Lung (tissue), 12 donors: ENCODE results near the gene ZBTB45. TPM values are rescaled to one million over a fixed set of nuclear protein-coding genes. Genes with fewer than 3 reads are reported as not detected.

Experiments
- ATAC-seq: fragments of 200-7000 bp; cut with Tn5 transposase; one replicate; pipeline ENCODE4 v1.9.1; 2020; ENCODE audit warnings: moderate number of reproducible peaks; ENCODE audit not compliant: insufficient read depth, low FRiP score
- DNase-seq, 3 donors: peaks; one replicate each; pipeline ENCODE4 v3.0.0-alpha.2; 2013 to 2017
- H3K27ac ChIP-seq, 2 donors: one replicate each; pipeline ENCODE4 v1.5.1; 2013; ENCODE audit warnings: mild to moderate bottlenecking in 2 of 2, moderate library complexity in 2 of 2, control low read depth in 1 of 2, inconsistent platforms in 1 of 2, low read depth in 1 of 2, low read length in 1 of 2
- H3K27me3 ChIP-seq, 3 donors: one replicate each; pipeline ENCODE4 v1.5.1; 2013; ENCODE audit warnings: low read length in 2 of 3; ENCODE audit not compliant: control insufficient read depth in 3 of 3, insufficient read depth in 3 of 3
- H3K36me3 ChIP-seq, 4 donors: one replicate each; pipeline ENCODE4 v1.5.1; 2013; ENCODE audit warnings: low read length in 4 of 4, mild to moderate bottlenecking in 1 of 4, moderate library complexity in 1 of 4; ENCODE audit not compliant: control insufficient read depth in 4 of 4, insufficient read depth in 4 of 4
- H3K4me1 ChIP-seq, 5 donors: one replicate each; pipeline ENCODE4 v1.5.1; 2013; ENCODE audit warnings: low read length in 5 of 5, mild to moderate bottlenecking in 2 of 5, moderate library complexity in 1 of 5; ENCODE audit not compliant: control insufficient read depth in 5 of 5, insufficient read depth in 5 of 5
- H3K4me3 ChIP-seq: one replicate; pipeline ENCODE4 v1.5.1; 2013; ENCODE audit warnings: mild to moderate bottlenecking, control low read depth, moderate library complexity
- H3K9ac ChIP-seq, 2 donors: one replicate each; pipeline ENCODE4 v1.5.1; 2013; ENCODE audit warnings: low read length in 2 of 2, control low read depth in 1 of 2; ENCODE audit not compliant: insufficient read depth in 1 of 2
- H3K9me3 ChIP-seq, 4 donors: one replicate each; pipeline ENCODE4 v1.5.1; 2013; ENCODE audit warnings: low read length in 3 of 4, mild to moderate bottlenecking in 1 of 4, moderate library complexity in 1 of 4; ENCODE audit not compliant: control insufficient read depth in 4 of 4, insufficient read depth in 3 of 4
- WGBS, 2 donors: extraction: QIAGEN DNeasy Blood & Tissue Kit; methylation state at CpG; one replicate each; pipeline ENCODE4 v1.1.7; 2013; 5-methylcytosine and 5-hydroxymethylcytosine counted together
- polyA plus RNA-seq, 2 donors: library from polyadenylated mRNA; stranded (reverse); fragments of 200-250 nt; gene quantifications; one replicate each; pipeline ENCODE4 v1.2.1, GENCODE V29; 2013
- total RNA-seq, 2 donors: library from RNA; depleted of rRNA in 1 of 2; stranded (reverse); fragments of >200 nt in 1 of 2; gene quantifications; one replicate each; pipeline ENCODE4 v1.2.1, GENCODE V29; 2014 to 2021
- TF ChIP-seq, protein P1 (sequence below): IDR thresholded peaks from 2 replicates; pipeline ENCODE4 v1.5.1; 2012; ENCODE audit warnings: mild to moderate bottlenecking; ENCODE audit errors: control extremely low read depth, extremely low read depth
- donor health status: control.
- donor health status: control.
- donor health status: Bipolar disorder and iron deficiency.
- donor health status: healthy.
- donor health status: DM: yes; HTN: yes; CAD: no.

Gene ZBTB45
- total and polyA plus RNA-seq, 4 donors: 6.0 to 20.2 (median 8.6) TPM

DNA sequence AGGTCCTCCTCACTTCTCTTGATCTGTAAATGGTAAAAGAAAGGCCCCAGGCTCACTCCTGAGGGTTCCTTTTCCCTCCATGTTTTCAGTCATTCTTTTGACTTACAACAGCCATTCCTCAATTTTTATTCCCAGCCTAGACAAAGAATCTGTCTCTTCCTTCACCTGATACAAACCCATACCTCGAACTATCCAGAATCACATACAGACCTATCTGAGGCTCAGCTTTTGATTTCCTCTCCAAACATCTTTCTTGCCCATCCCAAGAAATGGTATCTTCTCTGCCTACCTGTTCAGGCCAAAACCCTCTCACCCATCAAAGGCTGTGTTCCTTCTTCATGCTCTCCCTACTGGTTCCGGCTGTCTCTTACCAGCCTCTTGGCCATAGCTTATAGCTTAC is 33.0 kb upstream of the ZBTB45 start:
- Histone ChIP-seq H3K27me3 (no peaks in the 10 kb centered on the region), H3K27ac (no peak overlapping the region), H3K4me1 (peaks cover 7 to 32% (median 9%) of the 10 kb centered on the region in 5 donors), H3K9ac (no peak overlapping the region), H3K9me3 (peaks cover 0 to 2% (median 0%) of the 10 kb centered on the region in 4 donors), H3K36me3 (peaks cover 13 to 59% (median 52%) of the 10 kb centered on the region in 4 donors), H3K4me3 (no peak overlapping the region)
- TF ChIP-seq, protein P1, sequence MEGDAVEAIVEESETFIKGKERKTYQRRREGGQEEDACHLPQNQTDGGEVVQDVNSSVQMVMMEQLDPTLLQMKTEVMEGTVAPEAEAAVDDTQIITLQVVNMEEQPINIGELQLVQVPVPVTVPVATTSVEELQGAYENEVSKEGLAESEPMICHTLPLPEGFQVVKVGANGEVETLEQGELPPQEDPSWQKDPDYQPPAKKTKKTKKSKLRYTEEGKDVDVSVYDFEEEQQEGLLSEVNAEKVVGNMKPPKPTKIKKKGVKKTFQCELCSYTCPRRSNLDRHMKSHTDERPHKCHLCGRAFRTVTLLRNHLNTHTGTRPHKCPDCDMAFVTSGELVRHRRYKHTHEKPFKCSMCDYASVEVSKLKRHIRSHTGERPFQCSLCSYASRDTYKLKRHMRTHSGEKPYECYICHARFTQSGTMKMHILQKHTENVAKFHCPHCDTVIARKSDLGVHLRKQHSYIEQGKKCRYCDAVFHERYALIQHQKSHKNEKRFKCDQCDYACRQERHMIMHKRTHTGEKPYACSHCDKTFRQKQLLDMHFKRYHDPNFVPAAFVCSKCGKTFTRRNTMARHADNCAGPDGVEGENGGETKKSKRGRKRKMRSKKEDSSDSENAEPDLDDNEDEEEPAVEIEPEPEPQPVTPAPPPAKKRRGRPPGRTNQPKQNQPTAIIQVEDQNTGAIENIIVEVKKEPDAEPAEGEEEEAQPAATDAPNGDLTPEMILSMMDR: no peak
- no peak for ATAC-seq
- 94 to 98% methylated on average over 2 of the region's 2 CpGs for WGBS, 2 donors
- no peak for DNase-seq

DNA sequence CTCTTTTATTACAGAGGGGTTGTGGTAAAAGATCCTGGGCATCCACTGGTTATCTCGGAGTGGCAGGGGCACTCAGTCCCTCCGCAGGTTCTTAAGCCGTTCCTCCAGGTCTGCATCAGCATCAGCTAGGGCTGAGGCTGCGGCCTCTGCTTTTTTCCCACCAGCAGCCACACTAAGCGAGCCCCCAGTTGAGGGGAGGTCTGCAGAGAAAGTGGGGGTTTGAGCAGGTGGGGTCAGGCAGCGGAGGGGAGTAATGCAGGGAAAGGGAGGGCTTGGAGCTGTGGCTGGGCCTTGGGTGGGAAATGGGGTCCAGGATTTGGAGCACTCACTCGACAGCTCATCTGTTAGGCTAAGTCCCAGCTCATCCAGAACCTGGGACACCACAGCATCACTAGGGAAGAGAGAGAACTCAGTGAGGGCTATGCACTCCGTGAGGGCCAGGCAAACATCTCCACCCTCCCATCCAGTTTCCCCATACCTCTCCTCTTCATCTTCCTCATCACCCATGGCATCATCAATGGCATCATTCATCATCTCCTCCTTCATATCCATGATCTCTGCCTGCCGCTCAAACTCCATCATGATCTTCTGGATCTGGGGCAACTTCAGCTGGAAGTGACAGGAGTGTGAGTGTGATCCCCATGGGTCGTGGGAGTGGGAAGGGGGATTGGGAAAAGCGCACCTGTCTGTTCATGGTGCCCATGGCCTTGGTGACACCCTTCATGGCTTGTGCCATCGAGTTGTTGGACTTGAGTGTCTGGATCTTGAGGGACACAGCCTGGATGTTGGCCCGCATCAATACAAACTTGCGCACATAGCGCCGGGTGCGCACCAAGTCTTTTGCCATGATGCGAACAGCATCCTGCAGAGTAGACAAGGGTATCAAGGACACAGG is 32.2 kb upstream of the ZBTB45 start:
- peaks cover 13 to 65% (median 57%) of the 10 kb centered on the region in 4 donors for H3K36me3 ChIP-seq
- H3K4me1 ChIP-seq: peaks cover 3 to 26% (median 9%) of the 10 kb centered on the region in 5 donors
- TF ChIP-seq, protein P1: no peak
- 95 to 96% methylated on average over 18 of the region's 18 CpGs for WGBS, 2 donors
- H3K4me3 ChIP-seq: no peak overlapping the region
- H3K9me3 ChIP-seq: peaks cover 0 to 2% (median 0%) of the 10 kb centered on the region in 4 donors
- H3K27ac ChIP-seq: no peak overlapping the region
- no peak overlapping the region for H3K9ac ChIP-seq
- H3K27me3 ChIP-seq: no peaks in the 10 kb centered on the region
- DNase-seq (no peak), ATAC-seq (no peak)

DNA sequence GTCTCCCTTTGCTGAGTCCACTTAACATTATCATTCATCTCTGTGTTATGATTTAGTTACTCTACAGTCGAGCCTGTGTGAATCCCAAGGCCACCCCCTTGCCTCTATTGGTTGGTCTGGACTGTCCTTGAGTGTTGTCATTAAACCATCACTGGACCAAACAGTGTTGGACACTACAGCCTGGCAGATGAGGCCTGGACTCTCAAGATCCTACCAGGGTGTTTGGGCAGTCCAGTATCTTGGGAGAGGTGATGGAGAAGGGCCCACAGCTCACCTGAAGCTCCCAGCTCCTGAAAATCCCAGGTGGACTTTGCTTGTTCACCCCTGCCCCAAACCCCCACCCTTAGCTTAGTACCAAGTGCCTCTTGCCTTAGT is 31.5 kb upstream of the ZBTB45 start:
- TF ChIP-seq, protein P1: no peak

More for the DNA sequence above, 31.5 kb upstream of the ZBTB45 start:
- Histone ChIP-seq H3K27me3 (no peaks in the 10 kb centered on the region), H3K9ac (no peak overlapping the region), H3K9me3 (peaks cover 0 to 2% (median 0%) of the 10 kb centered on the region in 4 donors), H3K27ac (no peak overlapping the region), H3K36me3 (peaks cover 13 to 60% (median 54%) of the 10 kb centered on the region in 4 donors), H3K4me1 (peaks cover 8 to 29% (median 13%) of the 10 kb centered on the region in 5 donors), H3K4me3 (no peak overlapping the region)
- DNase-seq (no peak), ATAC-seq (no peak)
- WGBS, 2 donors: 68 to 77% methylated on average over 1 of the region's 1 CpG
